ENCODE results near the gene AIMP1.

DNA sequence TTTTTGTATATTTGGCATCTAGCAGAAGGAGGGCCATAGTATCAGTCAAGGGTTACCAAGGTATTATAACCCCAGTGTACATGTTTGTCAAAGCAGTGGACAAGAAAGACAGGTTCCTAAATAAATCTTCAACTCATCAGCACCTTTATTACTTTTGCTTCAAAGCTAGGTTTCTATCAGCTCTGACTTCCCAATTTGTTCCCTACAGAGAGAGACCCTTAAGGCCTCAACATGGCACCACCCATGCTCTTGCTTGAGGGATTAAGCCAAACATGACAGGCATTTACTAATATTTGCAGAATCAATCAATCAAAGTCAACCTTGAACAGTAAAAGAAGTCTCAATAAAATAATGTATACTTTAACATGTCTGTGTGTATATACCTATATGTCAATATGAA, 9.8 kb upstream of the AIMP1 start:
- no peak for TF ChIP-seq EZH2 (IDR thresholded peaks at IDR 0.05; ENCODE audit: borderline replicate concordance)
- no peak for TF ChIP-seq CTCF (IDR thresholded peaks at IDR 0.05; ENCODE audit: poor library complexity)

All from hepatocyte (in vitro differentiated cells).